Liver (tissue), 3 donors: Measurements from ENCODE around the gene KEAP1.

Experiments used
- CTCF ChIP-seq: fragments of 150-350 bp; IDR thresholded peaks from 2 replicates; pipeline ENCODE4 v1.5.1; 2017; ENCODE audit warnings: improper control_type of control experiment, low read depth, low read length; ENCODE audit not compliant: missing input control
- FOXA1 ChIP-seq: IDR thresholded peaks from 2 replicates; pipeline ENCODE4 v1.6.1; 2016; ENCODE audit warnings: antibody characterized with exemption
- GABPA ChIP-seq, 2 donors: IDR thresholded peaks in 1 of 2; conservative IDR thresholded peaks in 1 of 2; 2 replicates each; pipeline ENCODE4 v1.6.1; 2016; ENCODE audit warnings: antibody characterized with exemption in 2 of 2, mild to moderate bottlenecking in 1 of 2, moderate library complexity in 1 of 2
- TAF1 ChIP-seq: conservative IDR thresholded peaks from 2 replicates; pipeline ENCODE4 v1.6.1; 2016; ENCODE audit warnings: antibody characterized with exemption, mild to moderate bottlenecking
- donor health status: healthy.
- donor health status: healthy.

GRCh38 chr19:10520652-10521318, 17.6 kb upstream of the KEAP1 start:
- TF ChIP-seq CTCF, result no peak
- no peak for TF ChIP-seq TAF1
- no peak for TF ChIP-seq GABPA (IDR thresholded peaks at IDR 0.05 in 1 of 2, conservative IDR thresholded peaks at IDR 0.05 in 1 of 2)
- TF ChIP-seq FOXA1, result no peak
